ENCODE data around the gene CETP.

DNA sequence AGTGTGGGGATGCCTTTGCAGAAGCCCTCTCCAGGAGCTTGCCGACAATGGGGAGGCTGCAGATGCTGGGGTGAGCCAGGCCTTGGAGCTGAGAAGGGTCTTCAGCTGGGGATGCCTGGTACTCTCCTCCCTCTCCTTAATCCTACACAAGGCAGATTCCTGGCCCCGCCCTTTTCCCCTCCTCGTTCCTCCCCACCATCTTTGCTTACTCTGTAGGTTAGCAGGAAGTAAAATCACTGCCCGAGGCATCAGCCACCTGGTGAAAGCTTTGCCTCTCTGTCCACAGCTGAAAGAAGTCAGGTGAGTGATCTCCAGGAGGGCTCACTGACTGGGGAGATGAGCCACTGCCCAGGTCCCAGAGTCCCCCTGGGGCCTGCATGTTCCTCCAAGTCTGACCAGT lies 66.3 kb downstream of the CETP start:
- TF ChIP-seq EZH2 (IDR thresholded peaks at IDR 0.05; ENCODE audit: borderline replicate concordance, low read depth, low read length) = no peak
- TF ChIP-seq, protein P1, sequence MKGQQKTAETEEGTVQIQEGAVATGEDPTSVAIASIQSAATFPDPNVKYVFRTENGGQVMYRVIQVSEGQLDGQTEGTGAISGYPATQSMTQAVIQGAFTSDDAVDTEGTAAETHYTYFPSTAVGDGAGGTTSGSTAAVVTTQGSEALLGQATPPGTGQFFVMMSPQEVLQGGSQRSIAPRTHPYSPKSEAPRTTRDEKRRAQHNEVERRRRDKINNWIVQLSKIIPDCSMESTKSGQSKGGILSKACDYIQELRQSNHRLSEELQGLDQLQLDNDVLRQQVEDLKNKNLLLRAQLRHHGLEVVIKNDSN (CRISPR knock-in tag; IDR thresholded peaks at IDR 0.05) = no peak
- TF ChIP-seq, protein P2, sequence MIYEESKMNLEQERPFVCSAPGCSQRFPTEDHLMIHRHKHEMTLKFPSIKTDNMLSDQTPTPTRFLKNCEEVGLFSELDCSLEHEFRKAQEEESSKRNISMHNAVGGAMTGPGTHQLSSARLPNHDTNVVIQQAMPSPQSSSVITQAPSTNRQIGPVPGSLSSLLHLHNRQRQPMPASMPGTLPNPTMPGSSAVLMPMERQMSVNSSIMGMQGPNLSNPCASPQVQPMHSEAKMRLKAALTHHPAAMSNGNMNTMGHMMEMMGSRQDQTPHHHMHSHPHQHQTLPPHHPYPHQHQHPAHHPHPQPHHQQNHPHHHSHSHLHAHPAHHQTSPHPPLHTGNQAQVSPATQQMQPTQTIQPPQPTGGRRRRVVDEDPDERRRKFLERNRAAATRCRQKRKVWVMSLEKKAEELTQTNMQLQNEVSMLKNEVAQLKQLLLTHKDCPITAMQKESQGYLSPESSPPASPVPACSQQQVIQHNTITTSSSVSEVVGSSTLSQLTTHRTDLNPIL (CRISPR knock-in tag; IDR thresholded peaks at IDR 0.05) = no peak
- TF ChIP-seq TGIF2 (CRISPR knock-in tag; IDR thresholded peaks at IDR 0.05) = no peak
- TF ChIP-seq ZNF785 (CRISPR knock-in tag; IDR thresholded peaks at IDR 0.05) = no peak
- TF ChIP-seq CBX3 (IDR thresholded peaks at IDR 0.05; ENCODE audit: borderline replicate concordance in 1 of 2, low read length in 2 of 2) = no peak
- no peak for TF ChIP-seq TRIM24 (IDR thresholded peaks at IDR 0.05)
- TF ChIP-seq ZNF197 (CRISPR knock-in tag; IDR thresholded peaks at IDR 0.05; ENCODE audit: low read depth) = no peak
- no peak for TF ChIP-seq CHD4 (IDR thresholded peaks at IDR 0.05; ENCODE audit: insufficient read depth, insufficient replicate concordance, low read depth, low read length, poor library complexity, severe bottlenecking)
- TF ChIP-seq HDAC2 (IDR thresholded peaks at IDR 0.05) = no peak
- TF ChIP-seq, protein P3, sequence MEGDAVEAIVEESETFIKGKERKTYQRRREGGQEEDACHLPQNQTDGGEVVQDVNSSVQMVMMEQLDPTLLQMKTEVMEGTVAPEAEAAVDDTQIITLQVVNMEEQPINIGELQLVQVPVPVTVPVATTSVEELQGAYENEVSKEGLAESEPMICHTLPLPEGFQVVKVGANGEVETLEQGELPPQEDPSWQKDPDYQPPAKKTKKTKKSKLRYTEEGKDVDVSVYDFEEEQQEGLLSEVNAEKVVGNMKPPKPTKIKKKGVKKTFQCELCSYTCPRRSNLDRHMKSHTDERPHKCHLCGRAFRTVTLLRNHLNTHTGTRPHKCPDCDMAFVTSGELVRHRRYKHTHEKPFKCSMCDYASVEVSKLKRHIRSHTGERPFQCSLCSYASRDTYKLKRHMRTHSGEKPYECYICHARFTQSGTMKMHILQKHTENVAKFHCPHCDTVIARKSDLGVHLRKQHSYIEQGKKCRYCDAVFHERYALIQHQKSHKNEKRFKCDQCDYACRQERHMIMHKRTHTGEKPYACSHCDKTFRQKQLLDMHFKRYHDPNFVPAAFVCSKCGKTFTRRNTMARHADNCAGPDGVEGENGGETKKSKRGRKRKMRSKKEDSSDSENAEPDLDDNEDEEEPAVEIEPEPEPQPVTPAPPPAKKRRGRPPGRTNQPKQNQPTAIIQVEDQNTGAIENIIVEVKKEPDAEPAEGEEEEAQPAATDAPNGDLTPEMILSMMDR (IDR thresholded peaks at IDR 0.05 in 2 of 3, conservative IDR thresholded peaks at IDR 0.05 in 1 of 3; ENCODE audit: insufficient read depth in 2 of 3, low read depth in 1 of 3, low read length in 3 of 3) = no peak
- TF ChIP-seq, protein P4, sequence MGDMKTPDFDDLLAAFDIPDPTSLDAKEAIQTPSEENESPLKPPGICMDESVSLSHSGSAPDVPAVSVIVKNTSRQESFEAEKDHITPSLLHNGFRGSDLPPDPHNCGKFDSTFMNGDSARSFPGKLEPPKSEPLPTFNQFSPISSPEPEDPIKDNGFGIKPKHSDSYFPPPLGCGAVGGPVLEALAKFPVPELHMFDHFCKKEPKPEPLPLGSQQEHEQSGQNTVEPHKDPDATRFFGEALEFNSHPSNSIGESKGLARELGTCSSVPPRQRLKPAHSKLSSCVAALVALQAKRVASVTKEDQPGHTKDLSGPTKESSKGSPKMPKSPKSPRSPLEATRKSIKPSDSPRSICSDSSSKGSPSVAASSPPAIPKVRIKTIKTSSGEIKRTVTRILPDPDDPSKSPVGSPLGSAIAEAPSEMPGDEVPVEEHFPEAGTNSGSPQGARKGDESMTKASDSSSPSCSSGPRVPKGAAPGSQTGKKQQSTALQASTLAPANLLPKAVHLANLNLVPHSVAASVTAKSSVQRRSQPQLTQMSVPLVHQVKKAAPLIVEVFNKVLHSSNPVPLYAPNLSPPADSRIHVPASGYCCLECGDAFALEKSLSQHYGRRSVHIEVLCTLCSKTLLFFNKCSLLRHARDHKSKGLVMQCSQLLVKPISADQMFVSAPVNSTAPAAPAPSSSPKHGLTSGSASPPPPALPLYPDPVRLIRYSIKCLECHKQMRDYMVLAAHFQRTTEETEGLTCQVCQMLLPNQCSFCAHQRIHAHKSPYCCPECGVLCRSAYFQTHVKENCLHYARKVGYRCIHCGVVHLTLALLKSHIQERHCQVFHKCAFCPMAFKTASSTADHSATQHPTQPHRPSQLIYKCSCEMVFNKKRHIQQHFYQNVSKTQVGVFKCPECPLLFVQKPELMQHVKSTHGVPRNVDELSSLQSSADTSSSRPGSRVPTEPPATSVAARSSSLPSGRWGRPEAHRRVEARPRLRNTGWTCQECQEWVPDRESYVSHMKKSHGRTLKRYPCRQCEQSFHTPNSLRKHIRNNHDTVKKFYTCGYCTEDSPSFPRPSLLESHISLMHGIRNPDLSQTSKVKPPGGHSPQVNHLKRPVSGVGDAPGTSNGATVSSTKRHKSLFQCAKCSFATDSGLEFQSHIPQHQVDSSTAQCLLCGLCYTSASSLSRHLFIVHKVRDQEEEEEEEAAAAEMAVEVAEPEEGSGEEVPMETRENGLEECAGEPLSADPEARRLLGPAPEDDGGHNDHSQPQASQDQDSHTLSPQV (IDR thresholded peaks at IDR 0.05) = no peak
- TF ChIP-seq ZNF384 (IDR thresholded peaks at IDR 0.05; ENCODE audit: low read depth, low read length) = no peak
- TF ChIP-seq PHB2 (IDR thresholded peaks at IDR 0.05; ENCODE audit: low read depth) = no peak

All from K562 (cell line).